Stimulated activated CD4-positive, alpha-beta T cell treated with anti-CD3 and anti-CD28 coated beads, Interleukin-1b, Interleukin-23, amount 100 ng/mL, for 24 hours (primary cell): ENCODE data around the gene RAD52.

ENCODE experiments used
- DNase-seq, 4 experiments: peaks; one replicate each; pipeline ENCODE4 v3.0.0-alpha.2; 2020; ENCODE audit warnings: low read depth in 4 of 4, low spot score in 1 of 4

The RAD52 gene

GRCh38 chr12:916240-916639 is 33.3 kb downstream of the RAD52 start:
- DNase-seq, result no peak

- DNase-seq, result no peak
These were observed 34.4 kb downstream of the RAD52 start for GRCh38 chr12:915090-915489.

DNA sequence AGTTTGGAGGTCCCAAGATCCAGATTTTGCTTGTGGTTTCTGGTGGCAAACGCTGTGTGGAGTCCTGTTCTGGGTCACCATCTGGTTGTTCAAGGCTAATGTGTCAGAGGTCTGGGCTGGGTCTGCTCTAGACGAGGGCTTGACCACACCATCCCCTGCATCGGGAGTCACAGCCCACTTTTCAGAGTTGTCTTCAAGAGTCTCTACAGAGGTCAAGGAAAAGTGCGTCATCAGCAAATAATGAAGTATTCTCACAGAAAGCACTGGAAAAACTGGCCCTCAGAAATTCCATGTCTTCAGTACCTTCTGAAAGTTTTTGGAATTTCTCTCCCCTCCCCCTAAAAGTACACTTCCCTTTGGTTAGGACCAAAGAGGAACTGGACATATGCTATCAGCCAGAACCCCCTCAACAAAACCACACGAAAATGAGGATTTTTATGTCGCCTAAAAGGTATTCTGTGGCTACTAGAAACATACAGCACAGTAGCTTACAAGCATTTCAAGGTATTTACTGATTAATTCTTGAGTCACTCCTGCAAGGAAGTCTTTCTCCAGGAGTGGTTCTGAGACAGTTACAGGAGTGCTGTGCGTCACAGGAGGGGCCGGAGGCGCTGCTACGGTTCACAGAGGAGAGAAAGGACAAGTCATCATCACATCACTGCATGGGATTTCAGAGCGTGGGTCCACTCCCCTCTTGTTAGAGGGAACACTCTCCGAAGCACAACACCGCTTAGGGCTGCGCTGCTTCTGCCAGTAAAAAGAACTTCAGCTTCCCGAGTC is 35.4 kb downstream of the RAD52 start:
- no peak for DNase-seq

GRCh38 chr12:912466-913235 is 36.8 kb downstream of the RAD52 start:
- no peak for DNase-seq

GRCh38 chr12:911191-911826 is 38.2 kb downstream of the RAD52 start:
- DNase-seq, result no peak

GRCh38 chr12:910416-910815 is 39.1 kb downstream of the RAD52 start:
- DNase-seq, result no peak

- DNase-seq, result no peak
These were observed 39.6 kb downstream of the RAD52 start for GRCh38 chr12:909861-910260.

DNA sequence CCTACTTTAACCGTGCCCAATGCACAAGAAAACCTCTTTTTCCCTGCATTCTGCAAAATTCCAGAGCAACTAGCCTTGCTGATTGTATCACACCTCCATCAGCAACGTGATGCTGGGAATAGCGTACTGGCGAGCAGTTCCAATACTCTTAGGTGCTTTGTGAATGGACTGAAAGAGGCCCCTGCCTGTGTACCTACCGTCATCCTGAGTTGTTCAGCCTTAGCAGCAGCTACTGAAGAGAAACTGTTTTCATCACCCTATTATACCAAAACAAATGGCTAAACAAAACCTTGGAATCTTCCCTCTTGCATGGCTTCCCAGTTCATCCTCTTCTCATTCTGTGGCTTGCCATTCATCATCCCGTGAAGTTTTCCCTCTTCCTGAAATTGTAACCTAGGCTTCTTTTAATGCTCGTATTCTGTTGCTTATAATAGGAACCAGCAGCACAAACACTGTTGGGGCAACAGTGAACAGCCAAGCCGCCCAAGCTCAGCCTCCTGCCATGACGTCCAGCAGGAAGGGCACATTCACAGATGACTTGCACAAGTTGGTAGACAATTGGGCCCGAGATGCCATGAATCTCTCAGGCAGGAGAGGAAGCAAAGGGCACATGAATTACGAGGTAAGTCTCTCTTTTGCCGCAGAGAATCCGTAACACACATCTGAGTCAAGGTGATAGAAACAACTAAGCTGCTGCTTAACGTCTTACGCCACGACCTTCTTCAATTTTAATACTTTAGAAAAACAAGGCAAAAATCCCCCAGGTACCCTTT is 41.9 kb downstream of the RAD52 start:
- no peak for DNase-seq

DNA sequence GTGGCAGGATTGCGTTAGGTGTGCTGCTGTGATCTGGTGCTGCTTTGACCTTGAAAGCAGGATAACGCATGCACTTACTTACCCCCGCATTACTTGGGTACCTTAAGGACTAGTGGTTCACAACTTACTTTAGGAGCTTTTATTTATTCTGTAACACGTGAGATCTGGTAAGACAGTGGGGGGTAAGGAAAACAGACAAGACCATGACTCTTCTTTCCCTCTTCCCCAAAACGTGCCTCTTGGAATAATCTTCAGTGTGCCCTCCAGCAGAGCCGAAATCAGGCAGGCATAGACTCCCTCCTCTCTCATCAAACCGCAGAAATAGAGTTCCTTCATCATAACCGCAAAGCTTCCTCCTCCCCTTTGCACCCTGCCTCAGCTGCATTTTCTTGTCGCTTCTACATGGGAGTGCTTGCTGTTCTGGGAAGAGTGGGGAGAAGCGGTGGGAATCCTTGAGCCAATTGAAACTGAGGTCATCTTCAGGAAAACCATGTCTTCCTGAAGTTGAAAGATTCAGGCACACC is 43.4 kb downstream of the RAD52 start:
- no peak for DNase-seq

GRCh38 chr12:905261-906031 is 44.0 kb downstream of the RAD52 start:
- no peak for DNase-seq

- DNase-seq, result no peak
These were observed 45.5 kb downstream of the RAD52 start for GRCh38 chr12:904010-904414.

DNA sequence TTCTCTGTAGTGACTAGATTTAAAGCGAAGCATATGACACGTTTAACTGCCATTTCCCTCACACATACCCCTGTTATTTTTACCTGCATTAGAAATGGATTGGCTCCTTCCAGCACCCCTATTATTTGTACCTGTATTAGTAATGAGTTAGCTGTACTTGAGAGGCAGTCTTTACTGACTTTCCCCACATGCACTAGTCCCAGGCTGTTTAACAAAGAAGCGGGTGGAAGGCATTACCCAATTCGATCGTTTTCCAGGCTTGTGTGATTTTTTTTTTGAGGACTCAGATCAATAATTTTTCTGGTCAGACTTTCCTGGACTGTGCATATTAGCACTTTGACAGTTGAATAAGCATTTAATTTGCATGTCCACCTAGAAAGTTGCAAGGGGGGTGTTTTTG is 46.4 kb downstream of the RAD52 start:
- DNase-seq, result no peak

DNA sequence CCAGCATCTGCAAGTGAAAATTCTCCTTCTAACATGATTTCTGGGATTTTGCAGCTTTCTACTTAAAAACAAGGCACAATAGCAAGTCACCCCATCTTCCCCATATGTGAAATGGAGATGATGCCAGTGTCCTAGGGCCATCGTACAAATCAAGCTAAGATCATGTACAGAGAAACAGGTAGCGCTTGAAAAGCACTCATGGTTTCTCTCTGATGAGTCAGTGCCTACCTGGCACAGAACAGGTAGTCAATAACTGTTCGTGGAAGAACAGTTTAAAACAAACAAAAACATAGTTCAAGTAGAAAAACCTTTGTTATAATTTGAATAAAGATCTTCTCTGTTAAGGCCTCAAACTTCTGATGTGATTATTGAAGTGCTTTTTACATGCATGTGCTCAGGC is 46.9 kb downstream of the RAD52 start:
- DNase-seq, result no peak

GRCh38 chr12:897386-897785 is 52.1 kb downstream of the RAD52 start:
- no peak for DNase-seq

- no peak for DNase-seq
These were observed 53.5 kb downstream of the RAD52 start for GRCh38 chr12:896031-896430.

DNA sequence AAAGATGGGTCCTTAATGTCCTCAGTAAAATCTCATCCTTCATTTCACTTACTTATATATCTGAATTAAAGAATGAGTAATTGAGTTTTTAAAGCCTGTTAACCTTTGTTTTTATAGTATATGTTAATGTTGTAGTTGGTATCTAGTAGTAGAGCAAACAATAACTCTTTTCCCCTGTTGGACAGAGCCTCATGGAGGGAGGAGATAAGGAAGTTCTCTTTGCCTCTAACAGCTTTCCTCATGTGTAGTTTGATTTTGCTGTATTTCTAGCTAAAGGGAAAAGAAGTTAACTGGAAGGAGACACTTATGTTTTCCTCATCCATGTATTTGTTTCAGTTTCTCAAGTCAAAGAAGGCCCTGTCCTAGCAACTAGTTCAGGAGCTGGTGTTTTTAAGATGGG is 55.3 kb downstream of the RAD52 start:
- no peak for DNase-seq

DNA sequence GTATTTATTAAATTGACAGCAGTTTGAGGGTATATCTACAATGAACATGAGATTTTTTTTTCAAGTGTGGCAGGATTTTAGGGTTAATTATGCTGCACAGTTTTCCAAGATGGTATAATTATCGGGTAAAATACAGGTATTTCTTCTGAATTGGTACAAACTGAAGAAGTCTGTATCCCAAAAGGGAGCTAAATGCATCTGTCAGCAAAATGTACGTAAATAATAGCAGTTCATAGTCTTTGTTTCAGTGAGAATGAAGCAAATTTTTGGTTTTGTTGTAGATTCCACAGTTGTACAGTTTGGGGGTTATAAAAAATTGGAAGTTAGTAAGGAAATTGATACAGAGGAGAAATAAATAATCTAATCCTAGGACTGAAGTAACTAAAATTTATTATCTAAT is 63.3 kb downstream of the RAD52 start:
- no peak for DNase-seq

- no peak for DNase-seq
These were observed 63.8 kb downstream of the RAD52 start for GRCh38 chr12:885701-886100.

GRCh38 chr12:884746-885414 is 64.6 kb downstream of the RAD52 start:
- DNase-seq, result no peak

GRCh38 chr12:880656-881055 is 68.8 kb downstream of the RAD52 start:
- DNase-seq, result no peak
